ENCODE results near the gene CYTH2. TPM values are rescaled to one million over a fixed set of nuclear protein-coding genes. Genes with fewer than 3 reads are reported as not detected.

CYTH2 gene
- total RNA-seq, 1 donor from 2014 or later = 81.6 TPM

DNA sequence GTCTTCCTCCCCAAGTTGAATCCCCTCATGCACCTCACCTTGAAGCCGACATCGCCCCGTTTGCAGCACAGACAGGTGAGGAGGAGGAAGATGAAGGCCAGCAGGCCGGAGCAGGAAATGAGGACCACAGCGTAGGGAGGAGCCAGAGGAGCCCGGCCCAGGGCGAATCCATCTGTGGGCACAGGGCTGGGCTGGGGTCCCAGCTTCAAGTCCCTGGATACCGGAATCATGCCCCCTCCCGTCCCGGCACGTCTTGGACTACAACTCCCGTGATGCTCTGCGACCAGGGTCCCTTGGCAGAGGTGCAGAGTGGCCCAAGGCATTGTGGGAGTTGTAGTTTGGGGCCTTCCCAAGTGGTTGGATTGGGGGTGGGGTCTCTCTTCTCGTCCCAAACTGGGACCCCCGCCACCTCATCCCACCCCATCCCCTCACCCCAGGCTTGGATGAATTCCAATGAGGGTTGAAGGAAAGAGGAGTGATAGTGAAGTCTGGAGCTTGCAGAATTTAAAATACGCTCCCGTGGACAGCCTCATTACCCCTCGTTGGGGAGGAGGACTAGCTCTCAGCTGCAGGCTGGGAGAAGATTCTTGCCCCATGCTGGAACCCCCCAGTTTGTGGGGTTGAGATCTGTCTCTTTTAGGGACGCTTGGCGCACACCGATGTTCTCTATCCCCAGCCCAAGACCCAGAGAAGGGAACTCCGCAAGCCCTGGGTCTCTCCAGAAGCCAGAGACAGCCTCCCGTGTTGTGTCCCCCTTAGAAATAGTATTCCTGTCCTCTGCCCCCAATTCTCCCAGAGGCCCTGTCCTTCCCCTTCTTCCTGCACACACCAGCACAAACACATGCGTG is 41.5 kb downstream of the CYTH2 start:
- peak overlapping the region; percentile 27 for H3K4me3 ChIP-seq (ENCODE audit: low read depth, low read length)
- TF ChIP-seq, protein P1, sequence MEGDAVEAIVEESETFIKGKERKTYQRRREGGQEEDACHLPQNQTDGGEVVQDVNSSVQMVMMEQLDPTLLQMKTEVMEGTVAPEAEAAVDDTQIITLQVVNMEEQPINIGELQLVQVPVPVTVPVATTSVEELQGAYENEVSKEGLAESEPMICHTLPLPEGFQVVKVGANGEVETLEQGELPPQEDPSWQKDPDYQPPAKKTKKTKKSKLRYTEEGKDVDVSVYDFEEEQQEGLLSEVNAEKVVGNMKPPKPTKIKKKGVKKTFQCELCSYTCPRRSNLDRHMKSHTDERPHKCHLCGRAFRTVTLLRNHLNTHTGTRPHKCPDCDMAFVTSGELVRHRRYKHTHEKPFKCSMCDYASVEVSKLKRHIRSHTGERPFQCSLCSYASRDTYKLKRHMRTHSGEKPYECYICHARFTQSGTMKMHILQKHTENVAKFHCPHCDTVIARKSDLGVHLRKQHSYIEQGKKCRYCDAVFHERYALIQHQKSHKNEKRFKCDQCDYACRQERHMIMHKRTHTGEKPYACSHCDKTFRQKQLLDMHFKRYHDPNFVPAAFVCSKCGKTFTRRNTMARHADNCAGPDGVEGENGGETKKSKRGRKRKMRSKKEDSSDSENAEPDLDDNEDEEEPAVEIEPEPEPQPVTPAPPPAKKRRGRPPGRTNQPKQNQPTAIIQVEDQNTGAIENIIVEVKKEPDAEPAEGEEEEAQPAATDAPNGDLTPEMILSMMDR (conservative IDR thresholded peaks at IDR 0.05; ENCODE audit: low read depth, low read length) = no peak
- no peak for DNase-seq (ENCODE audit: low read depth)

DNA sequence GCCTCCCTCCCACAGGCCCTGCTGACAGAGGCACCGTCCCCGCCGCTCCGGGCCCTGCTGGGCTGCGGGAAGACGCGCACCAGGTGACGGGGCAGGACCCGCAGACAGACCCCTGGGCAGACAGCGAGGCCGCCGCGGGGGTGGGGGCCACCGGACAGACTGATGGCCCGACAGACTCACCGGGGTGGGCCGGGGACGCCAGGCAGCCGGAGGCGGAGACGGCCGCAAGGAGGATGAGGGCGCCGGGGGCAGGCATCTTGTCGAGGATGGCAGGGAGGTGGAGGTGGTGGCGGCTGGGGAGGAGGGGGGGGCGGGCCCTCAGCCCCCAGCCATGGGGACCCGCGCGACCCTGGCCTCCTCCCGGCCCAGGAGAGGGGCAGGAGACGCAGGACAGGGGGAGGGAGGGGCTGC is 42.2 kb downstream of the CYTH2 start:
- no peak for DNase-seq (ENCODE audit: low read depth)
- TF ChIP-seq, protein P1 (conservative IDR thresholded peaks at IDR 0.05; ENCODE audit: low read depth, low read length) = no peak
- H3K4me3 ChIP-seq (ENCODE audit: low read depth, low read length) = no peak overlapping the region

DNA sequence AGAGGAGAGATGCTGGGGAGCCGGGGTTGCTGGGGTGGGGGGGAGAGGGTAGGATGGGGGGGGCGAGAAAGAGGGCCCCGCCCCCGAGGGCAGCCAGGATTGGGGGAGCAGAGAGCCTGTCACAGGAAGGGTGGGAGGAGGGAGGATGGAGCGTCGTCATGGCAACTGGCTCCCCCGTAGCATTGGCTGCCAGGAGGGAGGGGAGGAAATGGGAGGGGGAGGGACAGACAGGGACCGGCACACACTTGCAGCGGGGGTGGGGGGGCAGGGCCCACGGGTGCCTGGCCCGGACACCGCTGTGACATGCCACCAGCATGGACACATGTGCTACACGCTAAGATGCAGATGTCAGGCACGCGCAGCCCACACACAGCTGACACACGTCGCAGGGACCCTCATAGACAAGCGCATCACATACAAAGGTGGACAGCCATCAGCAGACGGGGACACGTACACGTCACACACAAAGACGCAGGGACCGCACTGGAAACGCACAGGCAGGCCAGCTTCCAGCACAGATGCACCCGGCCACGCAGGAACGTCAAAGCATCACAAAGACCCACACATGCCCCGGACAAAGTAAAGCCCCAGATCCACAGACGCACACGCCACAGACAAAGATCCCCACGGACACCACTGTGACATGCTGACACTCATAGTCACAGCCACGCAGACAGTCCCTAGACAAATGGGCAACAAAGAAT is 42.8 kb downstream of the CYTH2 start, which contains the start of gene LMTK3:
TSS of gene LMTK3 (minus strand) at position 36 of the 704 bp plus-strand sequence. CDS start 259 bp downstream, outside the sequence.
- no peak for DNase-seq (ENCODE audit: low read depth)
- peak within 1 kb of the TSS; percentile 27 for H3K4me3 ChIP-seq (ENCODE audit: low read depth, low read length)
- TF ChIP-seq, protein P1 (conservative IDR thresholded peaks at IDR 0.05; ENCODE audit: low read depth, low read length) = no peak

DNA sequence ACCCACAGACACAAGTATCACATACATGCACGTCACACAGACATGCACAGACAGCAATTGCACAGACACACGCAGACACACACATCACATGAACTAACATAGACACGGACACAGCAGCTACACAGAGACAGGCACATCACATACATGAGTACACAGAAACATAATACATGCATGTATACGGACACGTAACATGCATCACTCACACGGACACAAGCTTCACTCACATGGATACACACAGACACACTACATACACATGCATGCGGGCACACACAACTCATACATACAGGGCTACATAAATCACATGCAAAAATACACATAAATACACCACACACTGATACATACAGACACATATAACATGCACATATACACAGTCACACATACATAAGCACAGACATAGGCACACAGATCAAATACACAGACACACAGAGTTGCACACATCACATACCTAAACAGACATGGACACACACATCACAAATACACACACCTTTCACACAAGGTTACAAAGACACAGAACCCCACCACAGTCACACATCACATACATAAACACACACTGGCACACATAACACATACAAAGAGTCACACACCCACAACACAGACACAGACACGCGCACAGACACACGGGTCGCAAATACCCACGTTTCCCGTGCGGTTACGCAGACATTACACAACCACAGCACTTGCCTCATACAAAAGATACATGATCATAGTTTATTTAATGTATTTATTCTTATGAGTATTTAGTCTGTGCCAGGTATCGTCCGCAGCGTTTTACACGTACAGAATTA is 43.5 kb downstream of the CYTH2 start:
- H3K4me3 ChIP-seq (ENCODE audit: low read depth, low read length) = peak overlapping the region; percentile 71
- TF ChIP-seq, protein P1 (conservative IDR thresholded peaks at IDR 0.05; ENCODE audit: low read depth, low read length) = no peak
- DNase-seq (ENCODE audit: low read depth) = no peak

DNA sequence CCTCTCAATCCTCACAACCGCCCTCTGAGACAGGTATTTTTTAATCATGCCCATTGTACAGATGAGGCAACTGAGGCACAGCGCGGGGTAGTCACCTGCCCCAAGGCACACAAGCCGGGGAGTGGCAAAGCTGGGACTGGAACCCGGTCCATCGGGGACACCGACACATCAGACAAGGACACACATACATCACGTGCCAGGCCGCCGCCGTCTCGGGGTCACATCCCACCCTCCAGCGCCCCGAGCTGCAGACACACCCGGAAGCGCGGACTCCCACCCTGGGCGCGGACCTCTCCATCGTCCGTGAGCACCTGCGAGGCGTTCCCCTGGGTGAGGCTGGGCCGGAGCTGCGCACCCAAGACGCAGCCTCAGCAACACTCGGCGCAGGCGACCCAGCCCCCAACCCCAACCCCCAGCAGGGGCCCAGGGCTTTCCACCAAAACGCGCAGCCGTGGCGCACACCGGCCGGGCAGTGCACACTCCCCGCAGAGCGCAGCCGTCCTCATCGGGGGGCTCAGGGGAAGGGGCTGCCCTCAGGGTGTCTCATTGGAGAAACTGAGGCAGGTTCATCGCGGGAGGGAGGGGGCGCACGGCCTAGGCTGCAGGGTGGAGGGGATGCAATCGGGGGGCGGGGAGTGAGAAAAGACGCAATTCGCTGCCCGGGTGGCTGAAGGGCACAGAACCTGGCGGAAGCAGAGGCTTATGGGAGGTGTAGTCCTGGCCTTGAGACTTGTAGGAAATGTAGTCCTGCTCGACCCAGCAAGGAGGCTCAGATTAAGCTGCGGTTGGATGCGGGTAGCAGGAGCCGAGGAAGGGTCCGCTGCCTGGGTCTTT is 44.3 kb downstream of the CYTH2 start:
- TF ChIP-seq, protein P1 (conservative IDR thresholded peaks at IDR 0.05; ENCODE audit: low read depth, low read length) = no peak
- DNase-seq (ENCODE audit: low read depth) = no peak
- H3K4me3 ChIP-seq (ENCODE audit: low read depth, low read length) = peak overlapping the region; percentile 71

DNA sequence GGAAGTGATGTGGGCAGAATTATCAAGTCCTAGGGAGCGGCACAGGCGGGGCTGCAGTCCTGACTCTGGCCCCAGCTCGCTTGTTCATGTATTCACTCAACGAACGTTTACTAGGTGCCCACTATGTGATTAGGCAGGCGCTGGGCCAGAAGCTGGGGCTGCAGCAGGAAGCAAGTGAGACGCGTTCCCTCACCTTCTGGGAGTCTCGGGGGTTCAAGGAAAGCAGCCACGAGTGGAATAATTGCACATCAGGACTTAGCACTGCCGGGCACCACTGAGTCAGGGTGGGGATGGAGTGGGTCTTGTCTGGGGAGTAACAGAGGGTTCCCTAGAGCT is 44.9 kb downstream of the CYTH2 start:
- no peak for DNase-seq (ENCODE audit: low read depth)
- TF ChIP-seq, protein P1 (conservative IDR thresholded peaks at IDR 0.05; ENCODE audit: low read depth, low read length) = no peak
- no peak overlapping the region for H3K4me3 ChIP-seq (ENCODE audit: low read depth, low read length)
